GM18502 (cell line): Measurements from ENCODE around the gene RSAD2.

Experiments used
- ATAC-seq: cut with Tn5 transposase; IDR thresholded peaks from one replicate; pipeline ENCODE4 v1.9.1; 2021; ENCODE audit warnings: mild to moderate bottlenecking; ENCODE audit not compliant: unreplicated experiment, poor library complexity

The RSAD2 gene

DNA sequence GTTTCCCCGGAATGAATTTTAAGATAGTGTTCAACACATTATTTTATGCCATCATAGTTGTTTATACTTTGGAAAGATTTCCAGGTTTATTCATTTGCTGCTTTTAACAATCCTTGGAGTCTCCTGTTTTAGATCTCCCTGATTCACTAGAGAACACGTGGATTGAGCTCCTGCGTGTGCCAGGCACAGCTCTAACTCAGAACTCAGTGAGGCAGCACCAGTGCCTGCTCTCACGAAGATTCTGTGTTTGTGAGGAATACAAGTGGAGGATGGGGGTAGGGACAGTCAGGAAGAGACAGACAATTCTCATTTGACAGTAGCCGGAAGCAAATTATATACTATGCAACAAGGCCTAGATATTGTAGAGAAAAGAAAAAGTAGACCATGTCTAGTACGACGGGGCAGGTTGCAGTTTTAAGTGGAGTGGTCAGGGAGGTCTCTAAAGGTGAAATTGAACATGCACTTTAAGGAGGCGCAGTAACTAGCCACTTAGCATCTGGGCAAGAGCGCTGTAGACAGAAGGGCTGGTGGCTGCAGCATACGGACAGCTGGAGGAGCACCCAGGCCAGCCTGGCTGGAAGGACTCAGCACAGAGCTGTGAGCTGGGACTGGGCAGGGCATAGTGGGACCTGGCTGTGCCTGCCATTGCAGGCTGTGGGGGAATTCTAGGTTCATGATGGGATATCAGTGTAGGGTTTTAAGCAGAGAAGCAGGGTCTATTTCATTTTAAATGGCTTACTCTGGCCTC is 63.9 kb downstream of the RSAD2 start:
- no peak for ATAC-seq

DNA sequence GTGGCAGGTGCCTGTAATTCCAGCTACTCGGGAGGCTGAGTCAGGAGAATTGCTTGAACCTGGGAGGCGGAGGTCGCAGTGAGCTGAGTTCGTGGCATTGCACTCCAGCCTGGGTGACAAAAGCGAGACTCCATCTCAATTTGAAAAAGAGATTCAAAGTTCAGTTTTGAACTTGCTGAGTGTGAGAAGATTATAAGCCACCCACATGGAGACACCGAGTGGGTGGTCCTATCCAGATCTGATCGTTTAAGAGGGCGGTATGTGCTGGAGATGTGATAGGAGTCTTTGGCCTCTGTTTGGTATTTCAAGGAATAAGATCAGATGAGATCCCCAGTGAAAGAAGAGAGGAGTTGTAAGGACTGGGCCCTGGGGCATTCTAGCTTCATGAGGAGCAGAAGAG is 65.3 kb downstream of the RSAD2 start:
- no peak for ATAC-seq

DNA sequence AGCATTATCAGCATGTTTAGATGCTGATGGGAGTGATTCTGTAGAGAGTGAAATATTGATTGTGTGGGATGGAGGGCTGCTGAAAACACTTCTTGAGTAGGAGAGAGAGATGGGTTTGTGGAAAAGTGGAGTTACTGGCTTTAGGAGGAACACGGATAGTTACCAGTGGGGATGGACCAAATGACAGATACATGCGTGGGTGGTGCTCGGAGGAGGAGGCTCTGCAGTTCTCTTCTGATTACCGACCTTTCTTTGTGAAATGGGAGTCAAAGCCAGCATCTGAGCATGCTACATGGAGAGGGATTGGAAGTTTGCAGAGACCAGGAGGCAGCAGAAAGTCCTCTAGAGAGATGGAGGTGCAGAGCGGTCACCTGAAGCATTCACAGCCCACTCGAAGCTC is 65.9 kb downstream of the RSAD2 start:
- ATAC-seq: no peak

DNA sequence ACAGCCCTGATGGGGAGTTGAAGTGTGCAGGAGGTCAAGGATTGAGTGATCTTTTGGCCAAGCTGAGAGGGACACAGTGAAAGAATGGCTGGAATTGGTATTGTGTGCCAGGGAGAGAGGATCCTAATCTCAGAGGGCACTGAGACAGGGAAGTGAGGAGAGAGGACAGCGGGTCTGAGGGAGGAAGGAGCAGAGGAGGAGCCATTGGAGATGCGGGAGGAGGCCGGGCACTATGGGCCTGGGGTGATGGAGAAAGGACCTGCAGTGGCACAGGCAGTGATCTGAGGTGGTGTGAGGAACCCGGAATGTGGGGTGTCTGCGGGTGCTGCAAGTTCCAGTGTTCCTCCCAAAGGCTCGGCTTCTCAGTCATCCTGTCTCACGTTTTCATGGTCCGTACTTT is 66.4 kb downstream of the RSAD2 start:
- no peak for ATAC-seq

DNA sequence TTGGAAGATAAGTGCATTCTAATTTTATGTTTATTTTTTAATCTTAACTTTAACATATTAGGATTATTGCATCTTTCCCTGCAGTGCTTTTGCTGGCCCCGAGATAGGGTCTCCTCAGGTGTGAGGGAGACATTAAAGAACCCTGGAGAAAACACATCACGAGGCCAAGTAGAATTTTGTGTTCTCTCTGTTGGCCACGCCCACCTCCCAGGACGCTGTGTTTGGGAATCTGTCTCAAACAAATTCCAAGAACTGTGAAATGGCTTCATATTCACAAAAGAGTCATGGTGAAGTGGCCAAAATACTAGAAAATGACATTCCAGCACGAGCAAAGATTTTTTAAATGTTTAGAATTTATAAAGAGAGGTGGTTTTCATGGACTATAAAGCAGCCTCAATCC is 67.0 kb downstream of the RSAD2 start:
- ATAC-seq: no peak

DNA sequence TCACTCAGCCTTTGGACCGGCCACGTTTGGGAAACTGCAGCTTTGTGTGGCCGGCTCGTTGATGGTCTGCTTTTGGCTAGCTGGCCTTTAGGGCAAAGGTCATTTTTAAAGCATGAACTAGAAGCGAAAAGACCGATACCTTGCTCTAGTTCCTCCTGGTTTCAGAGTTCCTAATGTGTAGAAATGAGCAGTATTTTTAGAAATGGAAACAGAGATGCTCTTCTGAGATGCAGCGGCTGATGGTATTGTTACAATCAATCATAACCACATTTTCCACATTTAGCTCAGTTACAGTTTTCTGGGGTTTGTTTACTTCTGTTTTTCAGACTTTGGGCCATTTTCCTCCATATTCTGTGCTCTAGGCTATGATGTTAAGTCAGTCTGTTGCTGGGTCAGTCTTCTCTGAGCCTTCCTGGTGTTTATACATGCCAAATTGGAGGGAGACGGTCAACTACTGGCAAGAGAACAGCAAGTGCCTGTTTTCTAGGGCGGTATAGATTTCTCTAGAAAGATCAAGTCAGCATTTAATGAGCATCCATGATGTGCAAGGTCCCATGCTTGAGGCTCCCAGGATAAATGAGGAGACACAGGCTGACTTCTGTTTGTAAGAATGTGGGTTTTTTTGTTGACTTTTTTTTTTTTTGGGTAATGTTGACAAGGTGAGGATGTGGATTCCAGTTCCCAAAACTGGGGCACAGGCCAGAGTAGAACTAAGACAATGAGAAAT is 67.7 kb downstream of the RSAD2 start:
- ATAC-seq: peak; percentile 85

DNA sequence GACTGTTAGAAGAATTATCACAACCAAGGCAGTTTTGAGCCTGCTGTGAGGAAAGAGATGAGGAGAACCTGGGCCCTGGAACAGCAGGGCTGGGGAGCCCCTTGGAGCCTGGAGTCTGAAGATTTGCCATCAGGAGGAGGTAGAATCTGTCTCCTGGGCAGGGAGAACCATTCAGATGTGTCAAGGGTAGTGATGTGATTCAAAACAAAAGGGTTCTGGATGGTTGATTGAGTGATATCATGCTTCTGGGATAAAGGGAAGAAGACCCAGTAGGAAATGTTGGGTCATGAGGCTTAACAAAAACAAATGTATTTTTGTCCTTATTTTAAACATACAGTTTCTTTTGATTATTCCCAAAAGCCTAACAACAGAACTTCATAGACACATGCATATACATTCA is 68.2 kb downstream of the RSAD2 start:
- ATAC-seq: no peak

DNA sequence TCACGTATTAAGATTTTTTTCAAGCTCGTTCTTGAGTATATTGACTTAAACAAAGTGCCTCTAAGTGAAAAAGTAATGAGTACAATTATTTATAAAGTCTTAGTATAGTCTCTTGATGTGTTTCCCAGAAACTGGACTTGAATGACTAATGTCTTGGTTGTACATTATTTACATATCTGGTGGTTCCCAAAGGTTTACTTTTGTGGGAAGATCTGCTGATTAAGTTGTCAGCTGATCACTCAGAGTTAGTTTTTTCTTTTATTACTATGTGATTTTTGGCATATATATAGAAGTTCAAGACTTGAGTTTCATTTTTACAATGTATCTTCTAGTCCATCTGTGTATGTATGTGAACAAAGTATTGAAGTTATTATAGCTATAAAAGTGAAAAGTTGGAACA is 69.1 kb downstream of the RSAD2 start:
- ATAC-seq: no peak
